B cell (primary cell): ENCODE measurements around the gene RIPOR3. TPM values are rescaled to one million over a fixed set of nuclear protein-coding genes. Genes with fewer than 3 reads are reported as not detected.
"Not testable (repeated sequence)": the region's sequence is repeated elsewhere in the genome, so short reads cannot be mapped to it uniquely, and the experiment has no call there.

Source experiments
- ATAC-seq: fragments of 200-7000 bp; cut with Tn5 transposase; one replicate; pipeline ENCODE4 v1.10.0; 2021; ENCODE audit warnings: low read depth, mild to moderate bottlenecking, moderate number of reproducible peaks, moderate library complexity
- CTCF ChIA-PET: fragments of 350-600 bp; sonication (Branson Sonifier 250); formaldehyde crosslinking; loops from one replicate; lab custom pipeline; 2021; ENCODE audit warnings: antibody characterized with exemption, inconsistent platforms; lab: Charles Lee
- POLR2A ChIA-PET: fragments of 350-600 bp; sonication (Branson Sonifier 250); formaldehyde crosslinking; loops from one replicate; lab custom pipeline; 2021; ENCODE audit warnings: antibody characterized with exemption; lab: Charles Lee
- DNase-seq: peaks from one replicate; pipeline ENCODE4 v3.0.0; 2013
- H2AFZ ChIP-seq: 2 replicates; pipeline ENCODE4 v1.6.1; 2012; ENCODE audit warnings: mild to moderate bottlenecking, low read depth, low read length; ENCODE audit not compliant: insufficient read depth, poor library complexity, severe bottlenecking
- H3K27ac ChIP-seq, 2 donors: 1 replicate in 1 of 2; 2 replicates in 1 of 2; pipeline ENCODE4 v1.5.1; 2012 to 2013; ENCODE audit warnings: low read length in 2 of 2, mild to moderate bottlenecking in 2 of 2, moderate library complexity in 1 of 2
- H3K27me3 ChIP-seq, 4 experiments: fragments of 200-600 bp in 1 of 4; sonication (generic) in 1 of 4; replicated peaks in 1 of 4; 1 replicate in 2 of 4; 2 replicates in 2 of 4; pipeline versions ENCODE4 v1.6.1 to v1.7.0; 2013 to 2016; ENCODE audit warnings: low read length in 3 of 4, mild to moderate bottlenecking in 2 of 4, mixed read lengths in 1 of 4, moderate library complexity in 1 of 4; ENCODE audit not compliant: insufficient read depth in 4 of 4, control insufficient read depth in 3 of 4; ENCODE audit errors: control extremely low read depth in 1 of 4
- H3K36me3 ChIP-seq, 2 experiments: replicated peaks in 1 of 2; 1 replicate in 1 of 2; 2 replicates in 1 of 2; pipeline versions ENCODE4 v1.6.1 to v1.7.1; 2013; ENCODE audit warnings: low read length in 1 of 2; ENCODE audit not compliant: insufficient read depth in 2 of 2, control insufficient read depth in 1 of 2; ENCODE audit errors: control extremely low read depth in 1 of 2, extremely low read depth in 1 of 2
- H3K4me1 ChIP-seq, 2 donors: fragments of 200-600 bp in 1 of 2; sonication (generic) in 1 of 2; 1 replicate in 1 of 2; 2 replicates in 1 of 2; pipeline versions ENCODE4 v1.5.1 to v1.6.1; 2013 to 2017; ENCODE audit warnings: low read length in 2 of 2; ENCODE audit not compliant: control insufficient read depth in 2 of 2, insufficient read depth in 2 of 2
- H3K4me2 ChIP-seq: replicated peaks from 2 replicates; pipeline ENCODE3; 2012; ENCODE audit warnings: mild to moderate bottlenecking, low read depth, low read length; ENCODE audit not compliant: poor library complexity, severe bottlenecking
- H3K4me3 ChIP-seq, 5 experiments: fragments of 200-600 bp in 1 of 5; sonication (generic) in 1 of 5; 1 replicate in 3 of 5; 2 replicates in 2 of 5; pipeline versions ENCODE4 v1.5.1 to v1.7.0; 2011 to 2016; ENCODE audit warnings: low read length in 4 of 5, mild to moderate bottlenecking in 4 of 5, low read depth in 2 of 5, control low read depth in 1 of 5, moderate library complexity in 1 of 5; ENCODE audit not compliant: insufficient read depth in 1 of 5; ENCODE audit errors: control extremely low read depth in 1 of 5, extremely low read depth in 1 of 5
- H3K79me2 ChIP-seq: fragments of 200-600 bp; sonication (generic); one replicate; pipeline ENCODE4 v1.6.0; 2016; ENCODE audit warnings: low read length; ENCODE audit not compliant: control insufficient read depth, insufficient read depth
- H3K9ac ChIP-seq: fragments of 200-600 bp; sonication (generic); 2 replicates; pipeline ENCODE4 v1.6.1; 2017; ENCODE audit warnings: mild to moderate bottlenecking, low read length, moderate library complexity
- H3K9me3 ChIP-seq, 3 donors: one replicate each; pipeline versions ENCODE4 v1.6.1 to v1.7.1; 2013; ENCODE audit warnings: low read length in 2 of 3; ENCODE audit not compliant: control insufficient read depth in 2 of 3, insufficient read depth in 1 of 3; ENCODE audit errors: control extremely low read depth in 1 of 3
- H4K20me1 ChIP-seq: 2 replicates; pipeline ENCODE4 v1.6.0; 2012; ENCODE audit warnings: mild to moderate bottlenecking, low read length; ENCODE audit not compliant: insufficient read depth, control insufficient read depth, poor library complexity, severe bottlenecking
- H3K27ac Mint-ChIP-seq: one replicate; pipeline ENCODE4 v1.8.0; 2021; ENCODE audit warnings: mixed read lengths
- H3K27me3 Mint-ChIP-seq: one replicate; pipeline ENCODE4 v1.8.0; 2021; ENCODE audit warnings: mixed read lengths
- H3K4me1 Mint-ChIP-seq: one replicate; pipeline ENCODE4 v1.8.0; 2021; ENCODE audit warnings: mixed read lengths
- H3K4me3 Mint-ChIP-seq: one replicate; pipeline ENCODE4 v1.8.0; 2021; ENCODE audit warnings: mixed read lengths
- H3K9me3 Mint-ChIP-seq: one replicate; pipeline ENCODE4 v1.8.0; 2022; ENCODE audit warnings: mixed read lengths; ENCODE audit not compliant: insufficient read depth
- EZH2 ChIP-seq: IDR thresholded peaks from 2 replicates; pipeline ENCODE4 v1.6.1; 2012; ENCODE audit warnings: borderline replicate concordance, low read depth, mild to moderate bottlenecking, moderate library complexity, low read length; ENCODE audit not compliant: insufficient read depth, poor library complexity, severe bottlenecking
- WGBS: methylation state at CpG from one replicate; pipeline ENCODE4 v1.1.5; 2013; ENCODE audit warnings: missing lambda C conversion rate; ENCODE audit not compliant: insufficient coverage; 5-methylcytosine and 5-hydroxymethylcytosine counted together
- intact Hi-C: fragments of 100-400 bp; cut with micrococcal nuclease; formaldehyde crosslinking; loops from one replicate; pipeline ENCODE4 v1.10.0; 2022
- polyA plus RNA-seq: library from polyadenylated mRNA; depleted of rRNA; stranded (reverse); fragments of >200 nt; gene quantifications from 2 replicates; pipeline ENCODE4 v1.2.3, GENCODE V29; 2012
- total RNA-seq, 2 donors: library from RNA; stranded (reverse); fragments of 120-200 nt in 1 of 2; gene quantifications; 1 replicate in 1 of 2; 2 replicates in 1 of 2; pipeline versions ENCODE4 v1.2.3 to v1.2.4, GENCODE V29; 2013 to 2022
- TF ChIP-seq, protein P1 (sequence below): fragments of 200-600 bp; IDR thresholded peaks from one replicate; pipeline ENCODE4 v1.8.0; 2022; ENCODE audit warnings: antibody characterized with exemption, mild to moderate bottlenecking

The RIPOR3 gene
- total and polyA plus RNA-seq, 2 donors (not counting 1 experiment from before 2014, with no cell fraction given), result 0.09 to 0.27 TPM

DNA sequence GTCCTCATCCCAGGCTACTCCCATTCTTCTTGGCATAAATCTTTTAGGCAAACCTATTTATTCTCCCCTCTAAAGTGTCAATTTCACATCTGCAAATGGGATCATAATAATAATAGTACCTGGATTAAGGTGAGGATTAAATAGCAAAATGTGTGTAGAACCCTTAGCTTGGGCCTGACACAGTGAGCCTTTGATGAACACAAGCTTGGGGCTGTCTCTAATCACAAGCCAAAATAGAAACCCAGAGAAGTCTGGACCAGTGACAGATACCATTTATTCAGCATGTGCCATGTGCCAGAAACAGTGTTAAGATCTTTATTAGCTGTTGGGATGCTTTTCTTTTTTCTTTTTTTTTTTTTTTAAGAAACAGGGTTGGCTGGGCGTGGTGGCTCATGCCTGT, 25.2 kb upstream of the RIPOR3 start:
- no peak for DNase-seq
- intact Hi-C loops, result no loop called here
- Histone ChIP-seq H3K9ac (no peak overlapping the region), H3K79me2 (no peaks in the 10 kb centered on the region), H3K4me1 (no peaks in the 10 kb centered on the region), H4K20me1 (no peaks in the 10 kb centered on the region), H3K4me2 (no peak overlapping the region), H3K36me3 (no peaks in the 10 kb centered on the region), H3K9me3 (no peaks in the 10 kb centered on the region), H3K4me3 (no peak overlapping the region), H3K27ac (no peak overlapping the region), H3K27me3 (peaks cover 0 to 11% (median 2%) of the 10 kb centered on the region in 4 experiments), H2AFZ (no peak overlapping the region)
- no peak for TF ChIP-seq EZH2
- TF ChIP-seq, protein P1, sequence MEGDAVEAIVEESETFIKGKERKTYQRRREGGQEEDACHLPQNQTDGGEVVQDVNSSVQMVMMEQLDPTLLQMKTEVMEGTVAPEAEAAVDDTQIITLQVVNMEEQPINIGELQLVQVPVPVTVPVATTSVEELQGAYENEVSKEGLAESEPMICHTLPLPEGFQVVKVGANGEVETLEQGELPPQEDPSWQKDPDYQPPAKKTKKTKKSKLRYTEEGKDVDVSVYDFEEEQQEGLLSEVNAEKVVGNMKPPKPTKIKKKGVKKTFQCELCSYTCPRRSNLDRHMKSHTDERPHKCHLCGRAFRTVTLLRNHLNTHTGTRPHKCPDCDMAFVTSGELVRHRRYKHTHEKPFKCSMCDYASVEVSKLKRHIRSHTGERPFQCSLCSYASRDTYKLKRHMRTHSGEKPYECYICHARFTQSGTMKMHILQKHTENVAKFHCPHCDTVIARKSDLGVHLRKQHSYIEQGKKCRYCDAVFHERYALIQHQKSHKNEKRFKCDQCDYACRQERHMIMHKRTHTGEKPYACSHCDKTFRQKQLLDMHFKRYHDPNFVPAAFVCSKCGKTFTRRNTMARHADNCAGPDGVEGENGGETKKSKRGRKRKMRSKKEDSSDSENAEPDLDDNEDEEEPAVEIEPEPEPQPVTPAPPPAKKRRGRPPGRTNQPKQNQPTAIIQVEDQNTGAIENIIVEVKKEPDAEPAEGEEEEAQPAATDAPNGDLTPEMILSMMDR, result no peak
- H3K4me3 Mint-ChIP-seq, result no peak overlapping the region
- H3K27ac Mint-ChIP-seq, result no peak overlapping the region
- ChIA-PET CTCF (no interaction called here), POLR2A (interaction anchor here (0.7 kb wide), 1 partner anchor 27 kb away, joined by 5 read pairs; no protein-coding TSS in a partner anchor)
- ATAC-seq, result no peak
- no peaks in the 10 kb centered on the region for H3K4me1 Mint-ChIP-seq
- WGBS, result no CpG with 5 or more reads among the region's 1 CpG
- no peaks in the 10 kb centered on the region for H3K9me3 Mint-ChIP-seq
- H3K27me3 Mint-ChIP-seq, result peaks cover 38% of the 10 kb centered on the region

DNA sequence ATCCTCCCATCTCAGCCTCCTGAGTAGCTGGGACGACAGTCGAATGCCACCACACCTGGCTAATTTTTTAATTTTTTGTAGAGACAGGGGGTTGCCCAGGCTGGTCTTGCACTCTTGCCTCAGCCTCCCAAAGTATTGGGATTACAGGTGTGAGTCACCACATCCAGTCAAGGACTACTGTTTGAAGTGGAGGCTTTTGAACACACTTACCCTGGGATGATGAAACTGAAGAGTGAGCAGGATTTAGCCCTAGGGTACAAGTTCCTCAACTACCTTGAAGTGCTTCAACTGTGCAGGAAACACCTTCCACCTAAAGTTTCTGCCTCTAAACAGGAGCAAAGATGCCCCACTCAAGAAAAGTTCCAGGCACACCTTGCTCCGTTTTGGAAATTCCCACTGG, 24.4 kb upstream of the RIPOR3 start:
- H4K20me1 ChIP-seq, result no peaks in the 10 kb centered on the region
- no peaks in the 10 kb centered on the region for H3K4me1 ChIP-seq
- H3K27ac ChIP-seq, result no peak overlapping the region
- no peaks in the 10 kb centered on the region for H3K36me3 ChIP-seq
- no peak overlapping the region for H3K4me3 ChIP-seq
- WGBS, result 93% methylated on average over 1 of the region's 3 CpGs
- POLR2A ChIA-PET, result no interaction called here
- no peak overlapping the region for H3K9ac ChIP-seq
- Mint-ChIP-seq H3K27me3 (peaks cover 45% of the 10 kb centered on the region), H3K27ac (no peak overlapping the region), H3K4me3 (no peak overlapping the region), H3K9me3 (no peaks in the 10 kb centered on the region), H3K4me1 (no peaks in the 10 kb centered on the region)
- H3K27me3 ChIP-seq, result peaks cover 0 to 11% (median 2%) of the 10 kb centered on the region in 4 experiments
- no peak for DNase-seq
- ATAC-seq, result no peak
- H3K9me3 ChIP-seq, result no peaks in the 10 kb centered on the region
- TF ChIP-seq, protein P1, result no peak
- TF ChIP-seq EZH2, result no peak
- no peak overlapping the region for H3K4me2 ChIP-seq
- H2AFZ ChIP-seq, result no peak overlapping the region
- CTCF ChIA-PET, result no interaction called here
- H3K79me2 ChIP-seq, result no peaks in the 10 kb centered on the region
- intact Hi-C loops, result no loop called here

DNA sequence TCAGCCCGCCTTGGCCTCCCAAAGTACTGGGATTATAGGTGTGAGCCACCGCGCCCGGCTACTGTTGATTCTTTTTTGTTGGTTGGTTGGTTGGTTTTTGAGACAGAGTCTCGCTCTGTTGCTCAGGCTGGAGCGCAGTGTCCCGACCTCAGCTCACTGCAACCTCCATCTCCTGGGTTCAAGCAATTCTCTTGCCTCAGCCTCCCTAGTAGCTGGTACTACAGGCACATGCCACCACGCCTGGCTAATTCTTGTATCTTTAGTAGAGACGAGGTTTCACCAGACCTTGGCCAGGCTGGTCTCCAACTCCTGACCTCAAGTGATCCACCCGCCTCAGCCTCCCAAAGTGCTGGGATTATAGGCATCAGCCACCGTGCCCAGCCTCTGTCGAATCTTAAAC, 23.1 kb upstream of the RIPOR3 start:
- intact Hi-C loops, H3K9me3 Mint-ChIP-seq: not testable (repeated sequence)
- H3K27me3 ChIP-seq, result peaks cover 0 to 11% (median 2%) of the 10 kb centered on the region in 4 experiments

More for the DNA sequence above, 23.1 kb upstream of the RIPOR3 start:
- CTCF ChIA-PET, H3K9ac ChIP-seq, H3K9me3 ChIP-seq, H3K36me3 ChIP-seq, ATAC-seq, H3K4me1 Mint-ChIP-seq, H2AFZ ChIP-seq, H3K4me2 ChIP-seq, H3K27ac Mint-ChIP-seq, H3K79me2 ChIP-seq, H3K4me1 ChIP-seq, POLR2A ChIA-PET, H3K27ac ChIP-seq, DNase-seq, H3K4me3 Mint-ChIP-seq, H4K20me1 ChIP-seq, H3K4me3 ChIP-seq: not testable (repeated sequence)
- whole genome bisulfite sequencing, result 97% methylated on average over 8 of the region's 12 CpGs
- peaks cover 45% of the 10 kb centered on the region for H3K27me3 Mint-ChIP-seq
